Medulla oblongata (tissue), 1 donor: Measurements from ENCODE around the gene OSBPL2.

Experiments used
- DNase-seq: peaks from one replicate; pipeline ENCODE4 v3.0.0-alpha.2; 2015; ENCODE audit errors: extremely low spot score

OSBPL2 gene

GRCh38 chr20:62222266-62222850 lies 16.0 kb upstream of the OSBPL2 start:
- no peak for DNase-seq

DNA sequence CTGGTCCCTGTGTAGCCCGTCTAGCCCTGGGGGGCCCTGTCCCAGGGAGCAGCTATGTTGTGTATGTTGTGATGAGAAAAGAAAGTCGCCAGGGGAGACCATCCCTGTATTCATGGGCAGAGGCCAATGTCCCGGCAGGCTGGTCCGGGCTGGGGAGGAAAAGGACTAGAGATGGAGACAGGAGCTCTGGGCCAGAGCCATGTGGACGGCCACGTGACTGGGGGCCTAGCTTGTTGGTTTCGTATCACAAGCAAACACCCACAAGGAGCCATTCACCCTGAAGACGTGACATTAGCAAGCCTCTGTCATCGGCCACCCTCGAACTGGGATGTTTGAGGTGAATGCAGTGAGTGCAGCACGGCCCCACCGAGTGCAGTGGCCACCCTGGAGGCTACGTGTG lies 15.3 kb upstream of the OSBPL2 start:
- DNase-seq: no peak

GRCh38 chr20:62223571-62223970 lies 14.8 kb upstream of the OSBPL2 start:
- no peak for DNase-seq

DNA sequence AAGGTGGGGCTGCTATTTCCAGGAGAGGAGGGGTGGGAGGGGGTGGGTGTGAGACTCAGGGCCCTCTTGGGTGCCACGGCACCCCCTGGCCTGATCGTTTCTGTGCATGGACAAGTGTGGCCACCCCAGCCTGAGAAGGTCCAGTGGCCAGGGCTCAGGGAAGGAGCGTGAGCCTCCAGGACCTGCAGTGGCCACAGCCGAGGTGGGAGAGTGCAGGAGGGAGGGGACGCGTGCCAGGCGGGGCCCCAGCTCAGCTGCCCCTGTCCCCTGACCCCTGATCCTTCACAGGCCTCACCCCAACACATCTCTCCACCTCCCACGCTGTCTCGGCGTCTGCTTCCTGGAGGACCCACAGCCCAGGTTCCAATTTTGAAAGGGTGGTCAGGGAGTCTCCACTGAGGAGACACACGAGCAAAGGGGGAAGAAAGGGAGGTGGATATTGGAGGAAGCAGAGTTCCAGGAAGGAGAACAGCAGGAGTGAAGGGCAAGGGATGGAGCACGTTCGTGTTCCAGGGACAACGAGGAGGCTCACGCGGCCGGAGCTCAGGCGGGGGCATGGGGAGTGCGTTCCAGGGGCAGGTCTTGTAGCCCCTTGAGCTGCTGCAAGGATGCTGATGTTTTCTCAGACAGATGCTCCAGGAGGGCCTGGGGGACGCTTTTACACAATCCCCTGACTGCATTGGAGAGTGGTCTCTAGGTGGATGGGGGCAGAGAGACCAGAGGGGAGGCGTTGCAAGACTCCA lies 14.0 kb upstream of the OSBPL2 start:
- DNase-seq: no peak

- DNase-seq: no peak
Measured at GRCh38 chr20:62225026-62225425, 13.3 kb upstream of the OSBPL2 start.

- no peak for DNase-seq
Measured at GRCh38 chr20:62225820-62226635, 12.3 kb upstream of the OSBPL2 start.

DNA sequence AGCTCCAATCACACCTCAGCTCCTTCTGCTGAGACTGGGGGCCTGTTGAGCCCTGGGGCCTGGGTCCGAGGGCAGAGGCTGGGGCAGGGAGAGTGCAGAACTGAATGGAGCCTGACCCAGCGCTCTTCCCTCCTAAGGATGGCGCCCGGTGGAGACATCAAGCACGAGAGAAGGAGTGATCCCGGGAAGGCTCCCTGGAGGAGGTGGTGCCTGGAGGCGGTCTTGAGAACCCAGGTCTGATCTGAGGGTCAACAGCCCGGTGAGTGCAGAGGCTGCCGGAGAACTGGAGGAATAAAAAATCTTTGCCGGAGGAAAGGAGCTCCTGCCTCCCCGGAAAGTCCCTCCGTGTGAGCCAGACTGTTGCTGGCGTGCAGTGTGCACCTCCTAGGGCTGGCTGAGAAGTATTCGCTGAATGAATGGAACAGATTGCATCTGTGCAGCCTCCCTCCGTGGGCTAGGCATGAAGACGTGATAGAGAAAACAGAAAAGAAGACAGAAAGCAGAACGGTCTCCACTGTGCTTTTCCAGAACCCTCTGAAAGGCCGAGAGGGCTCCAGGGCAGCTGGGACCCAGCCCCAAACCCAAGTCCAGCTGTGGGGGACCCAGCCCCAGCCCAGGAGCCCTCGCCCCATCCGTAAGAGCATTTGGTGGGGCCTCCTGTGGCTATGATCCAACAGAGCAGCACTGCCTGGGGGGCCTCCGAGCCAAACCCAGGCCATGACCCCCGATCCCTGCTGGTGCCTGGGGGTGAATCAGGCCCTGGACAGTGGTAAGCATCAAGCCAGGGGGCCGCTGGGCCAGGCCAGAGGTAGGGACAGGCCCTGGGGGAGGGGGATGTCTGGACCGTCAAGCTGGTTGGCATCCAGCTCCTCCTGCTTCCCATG lies 11.4 kb upstream of the OSBPL2 start:
- DNase-seq: no peak

DNA sequence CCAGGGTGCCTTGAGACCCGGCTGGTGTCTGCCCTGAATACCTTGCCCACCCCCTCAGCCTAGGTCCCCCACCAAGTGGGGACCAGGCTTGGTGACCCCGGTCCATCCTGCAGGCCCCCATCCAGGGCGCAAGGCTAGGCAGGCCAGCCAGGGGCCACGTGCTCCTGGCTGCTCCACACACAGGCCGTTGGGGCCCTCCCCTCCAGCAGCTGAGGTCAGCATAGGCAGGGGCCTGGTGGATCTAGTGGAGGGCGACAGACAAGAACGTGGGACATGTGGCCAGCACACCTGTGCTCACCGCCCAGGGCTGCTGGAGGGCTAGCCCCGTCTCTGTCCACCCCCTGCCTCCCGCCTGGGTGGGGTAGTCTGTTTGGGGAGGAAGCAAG lies 10.7 kb upstream of the OSBPL2 start:
- DNase-seq: no peak

DNA sequence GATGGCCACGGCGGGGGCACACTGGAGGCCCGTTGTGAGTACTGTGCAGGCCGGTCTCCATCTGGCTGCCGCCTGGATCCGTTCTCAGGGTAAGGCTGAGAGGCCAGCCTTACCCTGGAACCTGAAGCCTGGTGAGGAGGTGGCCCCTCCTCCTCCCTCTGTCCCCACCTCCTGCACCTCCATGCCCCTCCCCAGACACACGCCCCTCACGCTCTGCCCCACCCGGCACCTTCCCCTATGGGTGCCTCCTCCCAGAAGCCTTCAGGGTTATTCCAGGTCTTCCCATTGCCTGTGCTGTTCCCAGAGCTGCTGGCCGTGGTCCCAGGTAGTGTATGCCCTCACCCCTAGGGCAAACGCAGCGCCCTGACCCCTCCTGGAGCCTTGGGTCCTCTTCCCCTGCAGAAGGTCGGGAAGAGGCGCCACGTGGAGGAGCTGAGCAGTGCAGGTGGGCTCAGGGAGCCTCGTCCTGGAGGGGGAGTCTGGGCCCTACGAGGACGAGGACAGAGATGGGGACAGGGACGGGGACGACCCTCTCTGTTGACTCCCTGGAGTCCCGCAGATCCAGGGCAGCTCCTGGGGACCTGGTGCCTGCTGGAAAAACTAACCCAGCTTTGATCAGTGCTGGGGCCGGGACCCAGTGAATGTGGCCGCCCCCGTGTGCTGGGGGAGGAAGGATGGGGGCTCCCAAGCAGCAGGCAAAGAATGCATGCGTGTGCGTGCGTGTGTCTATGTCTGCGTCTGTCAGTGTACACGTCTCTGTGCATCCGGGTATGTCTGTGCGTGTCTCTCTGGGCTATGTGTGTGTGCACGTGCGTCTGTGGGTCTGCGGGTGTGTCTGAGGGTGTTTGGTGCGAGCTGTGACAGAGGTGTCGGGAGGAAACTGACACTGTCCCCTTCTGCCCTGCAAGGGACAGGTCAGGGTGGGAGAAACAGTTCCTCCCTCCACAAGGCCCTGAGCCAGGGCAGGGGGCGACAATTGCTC lies 10.1 kb upstream of the OSBPL2 start:
- no peak for DNase-seq

GRCh38 chr20:62228982-62229545 lies 9.3 kb upstream of the OSBPL2 start:
- no peak for DNase-seq

DNA sequence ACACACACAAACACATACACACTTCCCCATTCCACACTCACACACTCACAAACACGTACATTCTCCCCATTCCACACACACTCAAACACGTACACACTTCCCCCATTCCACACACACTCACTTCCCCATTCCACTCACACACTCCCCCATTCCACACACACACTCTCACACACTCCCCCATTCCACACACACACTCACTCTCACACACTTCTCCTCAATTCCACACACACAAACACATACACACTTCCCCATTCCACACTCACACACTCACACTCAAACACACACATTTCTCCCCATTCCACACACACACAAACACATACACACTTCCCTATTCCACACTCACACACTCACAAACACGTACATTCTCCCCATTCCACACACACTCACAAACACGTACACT lies 8.7 kb upstream of the OSBPL2 start:
- no peak for DNase-seq

GRCh38 chr20:62230276-62230675 lies 8.0 kb upstream of the OSBPL2 start:
- no peak for DNase-seq

GRCh38 chr20:62230696-62231095 lies 7.6 kb upstream of the OSBPL2 start:
- no peak for DNase-seq

DNA sequence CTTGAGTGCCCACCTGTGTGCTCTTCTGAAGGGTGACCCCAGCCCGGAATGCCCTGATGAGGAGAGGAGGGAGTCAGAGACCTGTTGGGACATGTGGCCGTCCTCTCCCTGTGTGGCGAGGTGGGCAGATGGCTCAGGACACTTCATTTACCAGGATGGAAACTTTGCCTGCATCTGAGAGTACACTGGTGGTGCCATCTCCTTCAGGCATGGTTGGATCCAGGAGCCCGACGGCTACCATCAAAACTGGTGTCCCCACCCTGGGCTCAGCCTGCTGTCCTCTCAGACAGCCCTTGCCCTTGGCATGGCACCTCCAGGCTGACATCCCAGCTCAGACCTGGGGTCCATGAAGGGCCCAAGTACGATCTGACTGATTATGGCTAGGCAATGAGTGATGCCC lies 7.0 kb upstream of the OSBPL2 start:
- no peak for DNase-seq

DNA sequence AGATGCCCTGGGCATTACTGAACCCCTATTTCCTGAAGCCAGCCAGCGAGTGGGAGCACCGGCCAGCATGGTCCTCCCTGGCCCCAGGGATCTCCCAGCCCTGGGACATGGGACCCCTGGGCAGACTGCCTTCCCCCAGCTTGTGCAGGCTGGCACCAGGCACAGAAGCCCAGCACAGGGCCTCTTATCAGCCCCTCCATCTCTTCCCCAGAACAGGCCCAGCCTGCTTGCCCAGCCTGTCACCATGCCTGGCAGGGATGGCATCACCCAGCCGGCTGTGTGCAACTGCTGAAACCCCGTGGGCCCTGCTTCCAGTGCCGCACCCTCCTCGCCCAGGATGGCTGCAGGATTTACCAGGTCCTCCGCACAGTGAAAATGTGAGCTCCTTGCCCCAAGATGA lies 6.1 kb upstream of the OSBPL2 start:
- DNase-seq: no peak

DNA sequence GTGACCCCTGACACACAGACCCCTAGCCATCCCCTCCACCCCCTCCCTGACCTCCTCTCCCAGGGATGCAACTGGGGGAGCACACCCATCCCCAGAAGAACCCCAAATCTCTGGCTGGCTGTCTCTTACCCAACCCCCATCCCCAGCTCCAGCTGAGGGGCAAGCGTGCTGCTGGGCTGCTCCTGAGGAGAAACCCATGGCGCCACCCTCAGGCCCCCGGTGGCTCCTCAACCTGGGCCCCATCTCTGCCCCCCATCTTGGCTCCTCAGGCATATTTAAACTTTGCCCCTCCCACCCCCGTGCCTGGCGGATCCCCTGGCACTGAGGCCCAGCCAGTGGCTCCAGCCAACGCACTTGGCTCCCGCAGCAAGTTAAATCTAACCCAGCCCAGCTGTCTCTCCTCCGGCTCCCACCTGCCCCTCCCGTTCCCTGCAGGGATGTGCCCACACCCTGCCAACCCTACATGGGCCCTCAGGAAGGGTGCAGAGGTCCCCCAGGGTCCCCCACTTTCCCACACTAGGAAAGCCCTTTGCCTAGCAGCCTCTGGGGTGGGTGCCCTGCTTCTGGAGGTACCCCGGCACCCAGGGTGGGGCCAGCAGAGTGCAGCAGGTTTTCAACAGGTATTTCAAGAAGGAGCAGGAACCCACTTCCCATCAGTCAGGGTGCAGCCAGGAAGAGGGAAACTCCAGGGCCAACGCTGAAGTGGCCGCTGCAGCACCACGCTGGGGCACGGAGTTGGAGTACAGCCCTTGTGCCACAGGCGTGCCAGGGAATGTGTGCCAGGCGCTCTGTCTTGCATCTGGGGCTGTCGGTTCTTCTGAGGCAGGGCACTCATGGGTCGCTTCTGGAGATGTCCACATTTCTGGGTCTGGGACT lies 5.3 kb upstream of the OSBPL2 start:
- no peak for DNase-seq

DNA sequence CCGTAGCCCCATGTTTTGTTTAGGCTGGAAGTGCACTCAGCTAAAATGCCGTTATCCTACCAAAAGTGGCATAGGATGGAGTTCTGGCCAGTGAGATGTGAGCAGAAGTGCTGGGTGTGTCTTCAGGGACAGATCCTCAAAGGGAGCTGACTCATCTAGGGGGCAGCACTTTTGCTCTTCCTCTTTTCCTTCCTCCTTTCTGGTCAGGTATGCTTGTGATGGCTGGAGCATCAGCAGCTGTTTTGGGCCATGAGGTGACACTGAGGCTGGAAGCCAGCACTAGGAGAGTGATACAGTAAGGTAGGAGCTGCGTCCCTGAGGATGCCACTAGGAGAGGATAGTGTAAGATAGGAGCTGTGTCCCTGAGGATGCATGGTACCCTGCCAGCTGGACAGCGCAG lies 4.6 kb upstream of the OSBPL2 start:
- no peak for DNase-seq

- DNase-seq: no peak
Measured at GRCh38 chr20:62234339-62234738, 4.0 kb upstream of the OSBPL2 start.

DNA sequence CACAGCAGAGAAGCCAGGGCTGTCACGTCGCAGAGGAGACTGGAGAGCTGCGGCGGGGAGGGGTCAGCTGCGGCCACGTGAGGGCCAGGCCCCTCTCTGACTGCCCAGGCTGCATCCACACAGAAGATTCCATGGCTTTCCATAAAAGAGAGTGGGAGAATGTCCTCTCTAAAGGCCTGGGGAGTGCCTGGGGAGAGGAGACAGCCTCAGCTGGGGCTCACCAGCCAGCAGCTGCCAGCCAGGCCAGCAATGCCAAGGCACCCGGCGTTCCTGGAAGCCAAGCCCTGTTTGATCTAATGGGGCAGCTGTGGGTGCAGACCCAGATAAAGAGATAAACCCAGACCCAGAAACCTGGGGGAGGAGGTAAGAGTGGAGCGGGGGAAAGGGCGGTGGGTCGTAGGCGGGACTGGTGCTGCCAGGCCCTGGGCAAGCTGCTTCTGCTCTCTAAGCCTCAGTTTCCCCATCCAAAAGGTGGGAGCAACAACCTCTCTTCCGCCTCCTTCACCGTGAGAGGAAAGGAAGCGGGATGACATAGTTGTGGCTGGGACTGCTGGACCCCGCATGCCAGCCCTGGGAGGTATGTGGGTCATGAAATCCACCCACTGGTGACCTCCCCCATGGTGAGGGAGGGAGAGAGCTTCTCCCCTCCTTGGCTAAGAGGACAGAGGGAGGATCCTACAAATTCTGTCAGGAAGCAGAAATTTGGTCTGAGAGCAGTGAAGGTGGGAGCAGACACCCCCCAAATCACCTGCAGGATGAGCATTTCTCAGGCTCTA lies 3.1 kb upstream of the OSBPL2 start:
- DNase-seq: no peak
